MM.1S (cell line): ENCODE data around the gene SNW1.

Experiments used
- DNase-seq: peaks from one replicate; pipeline ENCODE4 v3.0.0-alpha.2; 2015
- H2AFZ ChIP-seq: fragments of 300-600 bp; sonication (generic); 2 replicates; pipeline ENCODE4 v1.6.0; 2016; ENCODE audit warnings: antibody characterized with exemption, low read length
- H3F3A ChIP-seq: fragments of 300-600 bp; sonication (generic); 2 replicates; pipeline ENCODE4 v1.6.1; 2016; ENCODE audit warnings: mild to moderate bottlenecking, antibody characterized with exemption, low read length, moderate library complexity, mixed read lengths; ENCODE audit not compliant: insufficient read depth
- H3K27ac ChIP-seq: fragments of 300-600 bp; sonication (generic); 2 replicates; pipeline ENCODE4 v1.5.1; 2016; ENCODE audit warnings: mild to moderate bottlenecking, low read length
- H3K27me3 ChIP-seq: fragments of 300-600 bp; sonication (generic); replicated peaks from 2 replicates; pipeline ENCODE4 v1.6.0; 2016; ENCODE audit warnings: low read length; ENCODE audit not compliant: insufficient read depth
- H3K36me3 ChIP-seq: fragments of 300-600 bp; sonication (generic); replicated peaks from 2 replicates; pipeline ENCODE4 v1.6.1; 2016; ENCODE audit warnings: mild to moderate bottlenecking, low read length, mixed read lengths; ENCODE audit not compliant: insufficient read depth
- H3K4me1 ChIP-seq: fragments of 300-600 bp; sonication (generic); 2 replicates; pipeline ENCODE4 v1.6.1; 2016; ENCODE audit warnings: low read length, mixed read lengths
- H3K4me2 ChIP-seq: fragments of 300-600 bp; sonication (generic); 2 replicates; pipeline ENCODE4 v1.6.0; 2016; ENCODE audit warnings: low read depth, low read length
- H3K4me3 ChIP-seq: fragments of 300-600 bp; sonication (generic); 2 replicates; pipeline ENCODE4 v1.5.1; 2016; ENCODE audit warnings: low read length, mixed read lengths
- H3K79me2 ChIP-seq: fragments of 300-600 bp; sonication (generic); 2 replicates; pipeline ENCODE4 v1.6.1; 2016; ENCODE audit warnings: mixed run types, low read length, mixed read lengths
- H3K9ac ChIP-seq: fragments of 300-600 bp; sonication (generic); 2 replicates; pipeline ENCODE4 v1.6.1; 2016; ENCODE audit warnings: low read length, mixed read lengths
- H3K9me2 ChIP-seq: fragments of 300-600 bp; sonication (generic); replicated peaks from 2 replicates; pipeline ENCODE4 v1.6.1; 2016; ENCODE audit warnings: mild to moderate bottlenecking, low read length, mixed read lengths; ENCODE audit not compliant: insufficient read depth
- H3K9me3 ChIP-seq: fragments of 300-600 bp; sonication (generic); replicated peaks from 2 replicates; pipeline ENCODE4 v1.6.1; 2016; ENCODE audit warnings: mild to moderate bottlenecking, low read length, mixed read lengths; ENCODE audit not compliant: insufficient read depth
- H4K20me1 ChIP-seq: fragments of 300-600 bp; sonication (generic); 2 replicates; pipeline ENCODE4 v1.6.1; 2016; ENCODE audit warnings: mild to moderate bottlenecking, low read length, moderate library complexity, mixed read lengths; ENCODE audit not compliant: insufficient read depth
- CTCF ChIP-seq: fragments of 300-600 bp; sonication (generic); IDR thresholded peaks from 2 replicates; pipeline ENCODE4 v1.5.1; 2016; ENCODE audit warnings: antibody characterized with exemption, low read length, mixed read lengths
- EZH2 ChIP-seq: fragments of 300-600 bp; sonication (generic); optimal IDR thresholded peaks from 2 replicates; pipeline ENCODE3; 2017; ENCODE audit warnings: low read depth, mild to moderate bottlenecking, antibody characterized with exemption, low read length, mixed read lengths
- EZH2phosphoT487 ChIP-seq: fragments of 300-600 bp; sonication (generic); IDR thresholded peaks from 2 replicates; pipeline ENCODE4 v1.6.1; 2018; ENCODE audit warnings: antibody characterized with exemption, low read length

Gene SNW1

GRCh38 chr14:77707355-77707723 is 53.6 kb downstream of the SNW1 start:
- DNase-seq: no peak
- Histone ChIP-seq H3K9ac (peak overlapping the region; percentile 74; the same call in 1 of the 2 replicates), H2AFZ (peak overlapping the region; percentile 92), H3K27ac (no peak overlapping the region), H3K4me3 (peak overlapping the region; percentile 90), H4K20me1 (no peaks in the 10 kb centered on the region), H3K4me2 (peak overlapping the region; percentile 72), H3K9me2 (no peaks in the 10 kb centered on the region), H3F3A (no peaks in the 10 kb centered on the region; the same call in 1 of the 2 replicates), H3K4me1 (peaks cover 8% of the 10 kb centered on the region; the same call in 1 of the 2 replicates), H3K9me3 (no peaks in the 10 kb centered on the region), H3K79me2 (peaks cover 57% of the 10 kb centered on the region), H3K36me3 (no peaks in the 10 kb centered on the region), H3K27me3 (no peaks in the 10 kb centered on the region)
- TF ChIP-seq EZH2: no peak
- TF ChIP-seq CTCF: 0 out of 2 replicates have a peak, but pooled peaks have one; percentile 8

GRCh38 chr14:77691259-77691658 is 69.7 kb downstream of the SNW1 start:
- Histone ChIP-seq H3K9me2 (no peaks in the 10 kb centered on the region), H3K9me3 (no peaks in the 10 kb centered on the region), H2AFZ (no peak overlapping the region), H3F3A (no peaks in the 10 kb centered on the region), H3K36me3 (no peaks in the 10 kb centered on the region), H3K9ac (no peak overlapping the region), H4K20me1 (no peaks in the 10 kb centered on the region), H3K27me3 (no peaks in the 10 kb centered on the region), H3K79me2 (no peaks in the 10 kb centered on the region), H3K4me1 (no peaks in the 10 kb centered on the region), H3K4me3 (no peak overlapping the region), H3K4me2 (no peak overlapping the region), H3K27ac (no peak overlapping the region)
- DNase-seq: no peak
- TF ChIP-seq CTCF: no peak
- no peak for TF ChIP-seq EZH2phosphoT487
- TF ChIP-seq EZH2: no peak

DNA sequence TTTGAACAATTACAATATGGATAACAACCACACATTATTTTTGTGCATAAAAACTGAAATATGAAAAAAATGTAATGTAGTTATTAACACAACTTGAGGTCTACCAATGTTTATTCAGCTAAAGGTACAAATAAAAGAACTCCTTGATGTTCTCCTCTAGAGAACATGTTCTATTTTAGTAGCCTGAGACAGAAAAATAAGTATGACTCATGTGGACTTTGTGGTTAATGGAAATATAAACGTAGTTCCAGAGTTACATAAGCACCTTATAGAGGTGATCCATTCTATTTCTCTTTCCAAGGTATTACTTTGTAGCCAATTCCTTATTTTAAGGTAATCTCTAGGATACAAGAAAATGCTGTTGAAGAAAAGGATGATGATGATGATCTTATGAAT is 78.8 kb downstream of the SNW1 start:
- no peak for DNase-seq
- no peak overlapping the region for H2AFZ ChIP-seq
- TF ChIP-seq EZH2 (no peak), CTCF (no peak), EZH2phosphoT487 (no peak)
- no peaks in the 10 kb centered on the region for H3K36me3 ChIP-seq
- H3K4me2 ChIP-seq: no peak overlapping the region
- H3K9ac ChIP-seq: no peak overlapping the region
- no peaks in the 10 kb centered on the region for H3K79me2 ChIP-seq
- H4K20me1 ChIP-seq: no peaks in the 10 kb centered on the region
- no peaks in the 10 kb centered on the region for H3K9me2 ChIP-seq
- H3K27ac ChIP-seq: no peak overlapping the region
- H3K4me1 ChIP-seq: no peaks in the 10 kb centered on the region
- no peaks in the 10 kb centered on the region for H3K9me3 ChIP-seq
- H3F3A ChIP-seq: no peaks in the 10 kb centered on the region
- H3K4me3 ChIP-seq: no peak overlapping the region
- H3K27me3 ChIP-seq: no peaks in the 10 kb centered on the region
